Measurements from ENCODE around the gene HGS. TPM values are rescaled to one million over a fixed set of nuclear protein-coding genes. Genes with fewer than 3 reads are reported as not detected.

Gene HGS
- total RNA-seq, 1 donor from 2014 or later, result 72.9 TPM

DNA sequence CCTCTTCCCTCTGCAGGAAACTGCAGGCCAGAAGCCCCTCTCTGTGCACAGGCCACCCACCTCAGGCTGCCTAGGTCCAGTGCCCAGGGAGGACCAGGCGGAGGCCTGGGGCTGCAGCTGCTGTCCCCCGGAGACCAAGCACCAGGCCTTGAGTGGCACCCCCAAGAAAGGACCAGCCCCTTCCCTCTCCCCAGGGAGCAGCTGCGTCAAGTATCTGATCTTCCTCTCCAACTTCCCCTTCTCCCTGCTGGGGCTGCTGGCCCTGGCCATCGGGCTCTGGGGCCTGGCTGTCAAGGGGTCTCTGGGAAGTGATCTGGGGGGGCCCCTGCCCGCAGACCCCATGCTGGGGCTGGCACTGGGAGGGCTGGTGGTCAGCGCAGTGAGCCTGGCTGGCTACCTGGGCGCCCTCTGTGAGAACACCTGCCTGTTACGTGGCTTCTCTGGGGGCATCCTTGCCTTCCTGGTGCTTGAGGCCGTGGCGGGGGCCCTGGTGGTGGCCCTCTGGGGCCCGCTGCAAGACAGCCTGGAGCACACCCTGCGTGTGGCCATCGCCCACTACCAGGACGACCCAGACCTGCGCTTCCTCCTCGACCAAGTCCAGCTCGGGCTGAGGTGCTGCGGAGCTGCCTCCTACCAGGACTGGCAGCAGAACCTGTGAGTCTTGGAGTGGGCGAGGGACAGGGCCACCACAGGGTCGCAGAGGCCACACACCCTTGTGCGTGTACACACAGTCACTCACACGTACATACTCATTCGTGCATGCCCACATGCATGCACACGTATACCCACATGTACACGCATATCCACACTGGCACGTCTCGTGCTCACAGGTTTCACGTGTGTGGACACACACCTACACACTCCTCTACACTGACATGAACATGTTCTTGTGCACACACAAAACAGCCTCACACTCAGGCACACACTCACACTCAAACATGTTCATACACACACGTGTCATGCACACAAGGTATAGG lies 38.5 kb upstream of the HGS start:
- H3K27ac ChIP-seq, result no peak overlapping the region
- intact Hi-C loops (cut with DNase I), result no loop called here
- H3K4me1 ChIP-seq, result no peaks in the 10 kb centered on the region
- no peaks in the 10 kb centered on the region for H3K9me3 ChIP-seq
- H3K4me3 ChIP-seq, result no peak overlapping the region
- TF ChIP-seq POLR2AphosphoS5 (IDR thresholded peaks at IDR 0.05; ENCODE audit: insufficient read depth in 1 of 2, low read depth in 1 of 2), result no peak
- TF ChIP-seq, protein P1, sequence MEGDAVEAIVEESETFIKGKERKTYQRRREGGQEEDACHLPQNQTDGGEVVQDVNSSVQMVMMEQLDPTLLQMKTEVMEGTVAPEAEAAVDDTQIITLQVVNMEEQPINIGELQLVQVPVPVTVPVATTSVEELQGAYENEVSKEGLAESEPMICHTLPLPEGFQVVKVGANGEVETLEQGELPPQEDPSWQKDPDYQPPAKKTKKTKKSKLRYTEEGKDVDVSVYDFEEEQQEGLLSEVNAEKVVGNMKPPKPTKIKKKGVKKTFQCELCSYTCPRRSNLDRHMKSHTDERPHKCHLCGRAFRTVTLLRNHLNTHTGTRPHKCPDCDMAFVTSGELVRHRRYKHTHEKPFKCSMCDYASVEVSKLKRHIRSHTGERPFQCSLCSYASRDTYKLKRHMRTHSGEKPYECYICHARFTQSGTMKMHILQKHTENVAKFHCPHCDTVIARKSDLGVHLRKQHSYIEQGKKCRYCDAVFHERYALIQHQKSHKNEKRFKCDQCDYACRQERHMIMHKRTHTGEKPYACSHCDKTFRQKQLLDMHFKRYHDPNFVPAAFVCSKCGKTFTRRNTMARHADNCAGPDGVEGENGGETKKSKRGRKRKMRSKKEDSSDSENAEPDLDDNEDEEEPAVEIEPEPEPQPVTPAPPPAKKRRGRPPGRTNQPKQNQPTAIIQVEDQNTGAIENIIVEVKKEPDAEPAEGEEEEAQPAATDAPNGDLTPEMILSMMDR (IDR thresholded peaks at IDR 0.05), result no peak
- TF ChIP-seq POLR2A (IDR thresholded peaks at IDR 0.05), result no peak
- no peak for DNase-seq (ENCODE audit: extremely low spot score in 2 of 2)
- H3K27me3 ChIP-seq, result no peaks in the 10 kb centered on the region
- H3K36me3 ChIP-seq, result no peaks in the 10 kb centered on the region

DNA sequence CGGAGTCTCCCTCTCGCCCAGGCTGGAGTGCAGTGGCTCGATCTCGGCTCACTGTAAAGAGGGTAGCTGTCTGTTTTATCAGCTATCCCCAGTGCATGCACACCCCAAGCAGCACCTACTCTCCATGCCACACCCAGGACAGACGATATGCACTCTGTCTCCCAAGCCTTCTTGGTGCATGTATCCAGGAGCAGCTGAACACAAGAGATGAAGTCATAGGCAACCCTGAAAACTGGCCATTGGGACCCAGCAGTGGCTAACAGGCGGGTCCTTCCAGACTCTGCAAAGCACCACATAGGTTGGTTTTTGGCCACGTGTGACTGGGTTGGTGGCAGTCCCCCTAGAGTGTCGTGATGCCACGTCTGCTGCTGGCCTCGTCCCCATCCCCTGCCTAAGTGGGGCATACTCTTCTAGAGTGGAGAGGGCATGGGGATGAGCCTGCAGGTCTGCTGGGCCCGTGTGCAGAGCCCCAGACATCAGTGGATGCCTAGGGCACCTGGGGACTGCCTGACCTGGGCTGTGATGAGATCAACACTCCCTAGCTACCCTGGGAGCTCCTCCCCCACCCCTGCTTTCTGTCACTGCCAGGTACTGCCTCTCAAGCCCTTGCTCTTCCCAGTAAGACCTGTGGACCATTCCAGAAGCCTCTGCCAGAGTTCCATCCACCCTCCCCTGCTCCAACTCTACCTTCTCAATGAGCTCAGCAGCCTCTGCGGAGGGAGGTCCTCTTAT lies 36.8 kb upstream of the HGS start:
- TF ChIP-seq POLR2AphosphoS5 (IDR thresholded peaks at IDR 0.05; ENCODE audit: insufficient read depth in 1 of 2, low read depth in 1 of 2) (no peak), POLR2A (IDR thresholded peaks at IDR 0.05) (no peak)
- TF ChIP-seq, protein P1 (IDR thresholded peaks at IDR 0.05), result no peak
- DNase-seq (ENCODE audit: extremely low spot score in 2 of 2), result no peak
- H3K9me3 ChIP-seq, result no peaks in the 10 kb centered on the region
- H3K4me3 ChIP-seq, result no peak overlapping the region
- no peak overlapping the region for H3K27ac ChIP-seq
- no peaks in the 10 kb centered on the region for H3K4me1 ChIP-seq
- no peaks in the 10 kb centered on the region for H3K27me3 ChIP-seq
- intact Hi-C loops (cut with DNase I), result no loop called here
- no peaks in the 10 kb centered on the region for H3K36me3 ChIP-seq

DNA sequence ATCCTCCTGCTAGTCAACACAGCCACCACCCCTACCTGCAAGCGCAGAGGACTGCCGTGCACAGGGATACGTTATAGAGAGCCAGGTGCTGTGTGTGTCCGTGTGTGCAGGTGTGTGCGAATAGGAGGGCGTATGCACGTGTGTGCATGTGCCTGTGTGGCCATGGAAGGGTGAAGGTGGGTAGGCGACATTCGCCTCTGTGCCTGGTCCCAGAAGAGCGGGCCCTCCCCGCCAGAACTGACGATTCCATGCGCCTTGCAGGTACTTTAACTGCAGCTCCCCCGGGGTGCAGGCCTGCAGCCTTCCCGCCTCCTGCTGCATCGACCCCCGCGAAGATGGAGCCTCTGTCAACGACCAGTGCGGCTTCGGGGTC lies 36.2 kb upstream of the HGS start:
- no peak overlapping the region for H3K27ac ChIP-seq
- intact Hi-C loops (cut with DNase I), result no loop called here
- no peak overlapping the region for H3K4me3 ChIP-seq
- no peak for DNase-seq (ENCODE audit: extremely low spot score in 2 of 2)
- no peaks in the 10 kb centered on the region for H3K36me3 ChIP-seq
- no peaks in the 10 kb centered on the region for H3K4me1 ChIP-seq
- TF ChIP-seq POLR2AphosphoS5 (IDR thresholded peaks at IDR 0.05; ENCODE audit: insufficient read depth in 1 of 2, low read depth in 1 of 2) (no peak), POLR2A (IDR thresholded peaks at IDR 0.05) (no peak)
- TF ChIP-seq, protein P1 (IDR thresholded peaks at IDR 0.05), result no peak
- H3K27me3 ChIP-seq, result no peaks in the 10 kb centered on the region
- no peaks in the 10 kb centered on the region for H3K9me3 ChIP-seq

DNA sequence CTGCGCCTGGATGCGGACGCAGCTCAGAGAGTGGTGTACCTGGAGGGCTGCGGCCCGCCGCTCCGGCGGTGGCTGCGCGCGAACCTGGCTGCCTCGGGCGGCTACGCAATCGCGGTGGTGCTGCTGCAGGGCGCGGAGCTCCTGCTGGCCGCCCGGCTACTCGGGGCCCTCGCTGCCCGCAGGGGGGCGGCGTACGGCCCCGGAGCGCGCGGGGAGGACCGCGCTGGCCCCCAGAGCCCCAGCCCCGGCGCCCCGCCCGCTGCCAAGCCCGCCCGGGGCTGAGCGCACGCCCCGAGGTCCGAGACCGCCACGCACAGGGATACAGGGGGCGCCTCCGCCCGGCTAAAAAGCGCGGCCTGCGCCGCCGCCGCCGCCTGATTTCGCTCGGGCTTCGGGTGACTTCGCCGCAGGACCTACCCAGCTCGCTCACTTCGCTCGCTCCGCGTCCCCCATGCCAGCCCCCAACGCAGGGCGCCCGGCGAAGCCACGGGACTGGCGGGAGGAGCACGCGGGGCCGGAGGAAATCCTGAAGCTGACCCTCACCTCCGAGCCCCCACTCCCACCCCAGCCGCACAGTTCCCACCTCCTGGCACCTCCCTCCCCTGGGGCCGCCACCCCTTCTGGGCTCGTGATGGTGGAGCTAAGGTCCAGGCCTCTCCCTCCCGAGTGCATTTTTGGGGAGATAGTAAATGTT lies 35.7 kb upstream of the HGS start:
- H3K36me3 ChIP-seq, result no peaks in the 10 kb centered on the region
- no peak overlapping the region for H3K27ac ChIP-seq
- H3K27me3 ChIP-seq, result no peaks in the 10 kb centered on the region
- DNase-seq (ENCODE audit: extremely low spot score in 2 of 2), result no peak
- H3K4me3 ChIP-seq, result no peak overlapping the region
- TF ChIP-seq POLR2A (IDR thresholded peaks at IDR 0.05) (no peak), POLR2AphosphoS5 (IDR thresholded peaks at IDR 0.05; ENCODE audit: insufficient read depth in 1 of 2, low read depth in 1 of 2) (no peak)
- TF ChIP-seq, protein P1 (IDR thresholded peaks at IDR 0.05), result no peak
- H3K9me3 ChIP-seq, result no peaks in the 10 kb centered on the region
- intact Hi-C loops (cut with DNase I), result no loop called here
- no peaks in the 10 kb centered on the region for H3K4me1 ChIP-seq

All from vagina (tissue), 2 donors.